Vagina (tissue), 2 donors: Measurements from ENCODE around the gene SECTM1. TPM values are rescaled to one million over a fixed set of nuclear protein-coding genes. Genes with fewer than 3 reads are reported as not detected.
A peak's percentile ranks its signal among the peaks of the same experiment; 100 is the strongest.
"Not testable (repeated sequence)": the region's sequence is repeated elsewhere in the genome, so short reads cannot be mapped to it uniquely, and the experiment has no call there.

ENCODE experiments used
- DNase-seq, 2 donors: peaks; one replicate each; pipeline ENCODE4 v3.0.0-alpha.2; 2017; ENCODE audit errors: extremely low spot score in 2 of 2
- H3K27ac ChIP-seq: fragments of 200-600 bp; sonication (generic); one replicate; pipeline ENCODE4 v1.5.1; 2019
- H3K27me3 ChIP-seq: fragments of 200-600 bp; sonication (generic); one replicate; pipeline ENCODE4 v1.5.1; 2019
- H3K36me3 ChIP-seq, 2 donors: fragments of 200-600 bp; sonication (generic); one replicate each; pipeline ENCODE4 v1.5.1; 2017 to 2019
- H3K4me1 ChIP-seq: fragments of 200-600 bp; sonication (generic); one replicate; pipeline ENCODE4 v1.5.1; 2019
- H3K4me3 ChIP-seq, 2 donors: fragments of 200-600 bp; sonication (generic); 1 replicate in 1 of 2; 2 replicates in 1 of 2; pipeline ENCODE4 v1.5.1; 2016 to 2019
- H3K9me3 ChIP-seq: fragments of 200-600 bp; sonication (generic); one replicate; pipeline ENCODE4 v1.5.1; 2019
- CTCF ChIP-seq, 3 experiments: fragments of 450-650 bp in 2 of 3; fragments of 200-600 bp in 1 of 3; sonication (generic) in 1 of 3; IDR thresholded peaks; one replicate each; pipeline ENCODE4 v1.5.1; 2017 to 2019; ENCODE audit warnings: antibody characterized with exemption in 3 of 3, mild to moderate bottlenecking in 2 of 3, moderate library complexity in 2 of 3
- POLR2A ChIP-seq, 2 donors: fragments of 450-650 bp; IDR thresholded peaks; one replicate each; pipeline ENCODE4 v1.6.1; 2017; ENCODE audit warnings: antibody characterized with exemption in 2 of 2, mild to moderate bottlenecking in 2 of 2, moderate library complexity in 2 of 2
- POLR2AphosphoS5 ChIP-seq, 2 donors: sonication (generic); formaldehyde crosslinking; IDR thresholded peaks; one replicate each; pipeline ENCODE4 v1.9.0; 2017; ENCODE audit warnings: antibody characterized with exemption in 2 of 2, mild to moderate bottlenecking in 2 of 2, low read depth in 1 of 2; ENCODE audit not compliant: insufficient read depth in 1 of 2
- intact Hi-C: fragments of 100-400 bp; cut with DNase I; formaldehyde crosslinking; loops from one replicate; pipeline ENCODE4 v1.15.1; 2023
- total RNA-seq: library from RNA; depleted of rRNA; stranded (reverse); fragments of >200 nt; gene quantifications from one replicate; pipeline ENCODE4 v1.2.3, GENCODE V29; 2016

The SECTM1 gene
- total RNA-seq = 37.1 TPM

- Histone ChIP-seq H3K9me3 (no peaks in the 10 kb centered on the region), H3K4me3 (peak within 1 kb of the TSS; percentile 65 to 80), H3K27ac (peak within 1 kb of the TSS; percentile 74), H3K4me1 (peaks cover 53% of the 10 kb centered on the region), H3K27me3 (no peaks in the 10 kb centered on the region), H3K36me3 (no peaks in the 10 kb centered on the region)
- no peak for DNase-seq
- intact Hi-C loops = no loop called here
- TF ChIP-seq POLR2A (IDR thresholded peaks at IDR 0.05) (no peak), CTCF (IDR thresholded peaks at IDR 0.05) (no peak), POLR2AphosphoS5 (IDR thresholded peaks at IDR 0.05; ENCODE audit: insufficient read depth in 1 of 2, low read depth in 1 of 2) (peak; percentile 29 to 56)
Observed at GRCh38 chr17:82333279-82334171, at the start of gene SECTM1. SECTM1 (minus strand) TSS chr17:82333766; CDS start chr17:82327240, 6,526 bp downstream.

- Histone ChIP-seq H3K9me3 (no peaks in the 10 kb centered on the region), H3K27me3 (no peaks in the 10 kb centered on the region), H3K36me3 (no peaks in the 10 kb centered on the region), H3K4me1 (peaks cover 28% of the 10 kb centered on the region), H3K4me3 (no peak overlapping the region), H3K27ac (no peak overlapping the region)
- no peak for DNase-seq
- TF ChIP-seq CTCF (IDR thresholded peaks at IDR 0.05) (no peak), POLR2A (IDR thresholded peaks at IDR 0.05) (no peak), POLR2AphosphoS5 (IDR thresholded peaks at IDR 0.05; ENCODE audit: insufficient read depth in 1 of 2, low read depth in 1 of 2) (no peak)
- intact Hi-C loops = no loop called here
Observed at GRCh38 chr17:82382933-82383255, 49.3 kb upstream of the SECTM1 start.

- H3K36me3 ChIP-seq, H3K9me3 ChIP-seq, H3K27ac ChIP-seq, intact Hi-C loops, H3K27me3 ChIP-seq, DNase-seq, H3K4me3 ChIP-seq: not testable (repeated sequence)
- H3K4me1 ChIP-seq = peaks cover 28% of the 10 kb centered on the region
Observed at GRCh38 chr17:82382220-82382932, 48.8 kb upstream of the SECTM1 start.

GRCh38 chr17:82381703-82382009 is 48.1 kb upstream of the SECTM1 start:
- intact Hi-C loops, H3K4me3 ChIP-seq, H3K27me3 ChIP-seq, DNase-seq, H3K36me3 ChIP-seq, H3K9me3 ChIP-seq, H3K27ac ChIP-seq: not testable (repeated sequence)
- H3K4me1 ChIP-seq = peaks cover 22% of the 10 kb centered on the region

GRCh38 chr17:82380860-82381702 is 47.5 kb upstream of the SECTM1 start:
- TF ChIP-seq POLR2A (IDR thresholded peaks at IDR 0.05) = no peak
- no peak for TF ChIP-seq CTCF (IDR thresholded peaks at IDR 0.05)
- TF ChIP-seq POLR2AphosphoS5 (IDR thresholded peaks at IDR 0.05; ENCODE audit: insufficient read depth in 1 of 2, low read depth in 1 of 2) = no peak
- Histone ChIP-seq H3K9me3 (no peaks in the 10 kb centered on the region), H3K27ac (no peak overlapping the region), H3K4me3 (no peak overlapping the region), H3K4me1 (peaks cover 18% of the 10 kb centered on the region), H3K36me3 (no peaks in the 10 kb centered on the region), H3K27me3 (no peaks in the 10 kb centered on the region)
- no peak for DNase-seq
- intact Hi-C loops = no loop called here
